ENCODE results near the gene SPOCK1.

DNA sequence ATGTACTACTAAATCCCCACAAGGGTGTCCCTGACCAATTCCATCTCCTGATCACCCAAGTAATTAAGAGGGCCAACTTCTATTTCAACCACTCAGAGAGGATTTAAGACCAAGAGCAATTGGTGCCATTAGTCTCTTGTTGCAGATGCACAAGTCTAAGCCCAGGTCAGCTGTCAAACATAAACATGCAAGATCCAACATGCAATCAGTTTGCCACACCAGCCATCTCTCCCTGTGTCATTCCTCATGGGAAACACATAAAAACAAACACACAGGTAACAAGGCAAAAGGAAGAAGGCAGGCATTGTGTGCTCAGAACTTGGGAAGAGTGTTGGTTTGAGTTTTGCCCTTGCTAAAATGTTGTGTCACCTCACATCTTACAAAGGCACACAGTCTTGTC, 139.2 kb downstream of the SPOCK1 start:
- no peak for TF ChIP-seq RBFOX2 (IDR thresholded peaks at IDR 0.05; ENCODE audit: low read depth, low read length)
- TF ChIP-seq, protein P1, sequence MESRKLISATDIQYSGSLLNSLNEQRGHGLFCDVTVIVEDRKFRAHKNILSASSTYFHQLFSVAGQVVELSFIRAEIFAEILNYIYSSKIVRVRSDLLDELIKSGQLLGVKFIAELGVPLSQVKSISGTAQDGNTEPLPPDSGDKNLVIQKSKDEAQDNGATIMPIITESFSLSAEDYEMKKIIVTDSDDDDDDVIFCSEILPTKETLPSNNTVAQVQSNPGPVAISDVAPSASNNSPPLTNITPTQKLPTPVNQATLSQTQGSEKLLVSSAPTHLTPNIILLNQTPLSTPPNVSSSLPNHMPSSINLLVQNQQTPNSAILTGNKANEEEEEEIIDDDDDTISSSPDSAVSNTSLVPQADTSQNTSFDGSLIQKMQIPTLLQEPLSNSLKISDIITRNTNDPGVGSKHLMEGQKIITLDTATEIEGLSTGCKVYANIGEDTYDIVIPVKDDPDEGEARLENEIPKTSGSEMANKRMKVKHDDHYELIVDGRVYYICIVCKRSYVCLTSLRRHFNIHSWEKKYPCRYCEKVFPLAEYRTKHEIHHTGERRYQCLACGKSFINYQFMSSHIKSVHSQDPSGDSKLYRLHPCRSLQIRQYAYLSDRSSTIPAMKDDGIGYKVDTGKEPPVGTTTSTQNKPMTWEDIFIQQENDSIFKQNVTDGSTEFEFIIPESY (CRISPR knock-in tag; IDR thresholded peaks at IDR 0.05) = no peak
- TF ChIP-seq TCF7L2 (IDR thresholded peaks at IDR 0.05; ENCODE audit: low read depth, low read length) = no peak
- TF ChIP-seq, protein P2, sequence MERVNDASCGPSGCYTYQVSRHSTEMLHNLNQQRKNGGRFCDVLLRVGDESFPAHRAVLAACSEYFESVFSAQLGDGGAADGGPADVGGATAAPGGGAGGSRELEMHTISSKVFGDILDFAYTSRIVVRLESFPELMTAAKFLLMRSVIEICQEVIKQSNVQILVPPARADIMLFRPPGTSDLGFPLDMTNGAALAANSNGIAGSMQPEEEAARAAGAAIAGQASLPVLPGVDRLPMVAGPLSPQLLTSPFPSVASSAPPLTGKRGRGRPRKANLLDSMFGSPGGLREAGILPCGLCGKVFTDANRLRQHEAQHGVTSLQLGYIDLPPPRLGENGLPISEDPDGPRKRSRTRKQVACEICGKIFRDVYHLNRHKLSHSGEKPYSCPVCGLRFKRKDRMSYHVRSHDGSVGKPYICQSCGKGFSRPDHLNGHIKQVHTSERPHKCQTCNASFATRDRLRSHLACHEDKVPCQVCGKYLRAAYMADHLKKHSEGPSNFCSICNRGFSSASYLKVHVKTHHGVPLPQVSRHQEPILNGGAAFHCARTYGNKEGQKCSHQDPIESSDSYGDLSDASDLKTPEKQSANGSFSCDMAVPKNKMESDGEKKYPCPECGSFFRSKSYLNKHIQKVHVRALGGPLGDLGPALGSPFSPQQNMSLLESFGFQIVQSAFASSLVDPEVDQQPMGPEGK (CRISPR knock-in tag; IDR thresholded peaks at IDR 0.05; ENCODE audit: borderline replicate concordance) = no peak
- TF ChIP-seq TBP (optimal IDR thresholded peaks at IDR 0.05; ENCODE audit: low read depth, low read length) = no peak
- TF ChIP-seq POLR2AphosphoS5 (IDR thresholded peaks at IDR 0.05; ENCODE audit: control insufficient read depth, insufficient read depth, low read depth, low read length) = no peak
- no peak for TF ChIP-seq EP300 (IDR thresholded peaks at IDR 0.05; ENCODE audit: low read length)
- TF ChIP-seq, protein P3, sequence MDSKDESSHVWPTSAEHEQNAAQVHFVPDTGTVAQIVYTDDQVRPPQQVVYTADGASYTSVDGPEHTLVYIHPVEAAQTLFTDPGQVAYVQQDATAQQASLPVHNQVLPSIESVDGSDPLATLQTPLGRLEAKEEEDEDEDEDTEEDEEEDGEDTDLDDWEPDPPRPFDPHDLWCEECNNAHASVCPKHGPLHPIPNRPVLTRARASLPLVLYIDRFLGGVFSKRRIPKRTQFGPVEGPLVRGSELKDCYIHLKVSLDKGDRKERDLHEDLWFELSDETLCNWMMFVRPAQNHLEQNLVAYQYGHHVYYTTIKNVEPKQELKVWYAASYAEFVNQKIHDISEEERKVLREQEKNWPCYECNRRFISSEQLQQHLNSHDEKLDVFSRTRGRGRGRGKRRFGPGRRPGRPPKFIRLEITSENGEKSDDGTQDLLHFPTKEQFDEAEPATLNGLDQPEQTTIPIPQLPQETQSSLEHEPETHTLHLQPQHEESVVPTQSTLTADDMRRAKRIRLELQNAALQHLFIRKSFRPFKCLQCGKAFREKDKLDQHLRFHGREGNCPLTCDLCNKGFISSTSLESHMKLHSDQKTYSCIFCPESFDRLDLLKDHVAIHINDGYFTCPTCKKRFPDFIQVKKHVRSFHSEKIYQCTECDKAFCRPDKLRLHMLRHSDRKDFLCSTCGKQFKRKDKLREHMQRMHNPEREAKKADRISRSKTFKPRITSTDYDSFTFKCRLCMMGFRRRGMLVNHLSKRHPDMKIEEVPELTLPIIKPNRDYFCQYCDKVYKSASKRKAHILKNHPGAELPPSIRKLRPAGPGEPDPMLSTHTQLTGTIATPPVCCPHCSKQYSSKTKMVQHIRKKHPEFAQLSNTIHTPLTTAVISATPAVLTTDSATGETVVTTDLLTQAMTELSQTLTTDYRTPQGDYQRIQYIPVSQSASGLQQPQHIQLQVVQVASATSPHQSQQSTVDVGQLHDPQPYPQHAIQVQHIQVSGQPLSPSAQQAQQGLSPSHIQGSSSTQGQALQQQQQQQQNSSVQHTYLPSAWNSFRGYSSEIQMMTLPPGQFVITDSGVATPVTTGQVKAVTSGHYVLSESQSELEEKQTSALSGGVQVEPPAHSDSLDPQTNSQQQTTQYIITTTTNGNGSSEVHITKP (IDR thresholded peaks at IDR 0.05; ENCODE audit: partially characterized antibody) = no peak
- no peak for TF ChIP-seq ZNF561 (CRISPR knock-in tag; conservative IDR thresholded peaks at IDR 0.05)
- no peak for TF ChIP-seq MAZ (CRISPR knock-in tag; conservative IDR thresholded peaks at IDR 0.05 in 1 of 2, IDR thresholded peaks at IDR 0.05 in 1 of 2)
- TF ChIP-seq, protein P4, sequence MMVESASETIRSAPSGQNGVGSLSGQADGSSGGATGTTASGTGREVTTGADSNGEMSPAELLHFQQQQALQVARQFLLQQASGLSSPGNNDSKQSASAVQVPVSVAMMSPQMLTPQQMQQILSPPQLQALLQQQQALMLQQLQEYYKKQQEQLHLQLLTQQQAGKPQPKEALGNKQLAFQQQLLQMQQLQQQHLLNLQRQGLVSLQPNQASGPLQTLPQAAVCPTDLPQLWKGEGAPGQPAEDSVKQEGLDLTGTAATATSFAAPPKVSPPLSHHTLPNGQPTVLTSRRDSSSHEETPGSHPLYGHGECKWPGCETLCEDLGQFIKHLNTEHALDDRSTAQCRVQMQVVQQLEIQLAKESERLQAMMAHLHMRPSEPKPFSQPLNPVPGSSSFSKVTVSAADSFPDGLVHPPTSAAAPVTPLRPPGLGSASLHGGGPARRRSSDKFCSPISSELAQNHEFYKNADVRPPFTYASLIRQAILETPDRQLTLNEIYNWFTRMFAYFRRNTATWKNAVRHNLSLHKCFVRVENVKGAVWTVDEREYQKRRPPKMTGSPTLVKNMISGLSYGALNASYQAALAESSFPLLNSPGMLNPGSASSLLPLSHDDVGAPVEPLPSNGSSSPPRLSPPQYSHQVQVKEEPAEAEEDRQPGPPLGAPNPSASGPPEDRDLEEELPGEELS (CRISPR knock-in tag; IDR thresholded peaks at IDR 0.05; ENCODE audit: borderline replicate concordance) = no peak
